GM21619 (cell line): Measurements from ENCODE around the gene ADIPOR2.
"Not testable (repeated sequence)": the region's sequence is repeated elsewhere in the genome, so short reads cannot be mapped to it uniquely, and the experiment has no call there.

Source experiments
- ATAC-seq: cut with Tn5 transposase; IDR thresholded peaks from one replicate; pipeline ENCODE4 v1.9.1; 2021; ENCODE audit not compliant: unreplicated experiment

The ADIPOR2 gene

GRCh38 chr12:1665366-1665765, 25.5 kb upstream of the ADIPOR2 start:
- no peak for ATAC-seq

GRCh38 chr12:1666215-1666614, 24.7 kb upstream of the ADIPOR2 start:
- ATAC-seq, result no peak

GRCh38 chr12:1666685-1667162, 24.1 kb upstream of the ADIPOR2 start:
- no peak for ATAC-seq

GRCh38 chr12:1668833-1669543, 21.9 kb upstream of the ADIPOR2 start:
- no peak for ATAC-seq

GRCh38 chr12:1670358-1671268, 20.3 kb upstream of the ADIPOR2 start:
- no peak for ATAC-seq

- no peak for ATAC-seq
Measured at GRCh38 chr12:1676043-1676442, 14.8 kb upstream of the ADIPOR2 start.

- ATAC-seq, result no peak
Measured at GRCh38 chr12:1680804-1681492, 9.9 kb upstream of the ADIPOR2 start.

- no peak for ATAC-seq
Measured at GRCh38 chr12:1681493-1681807, 9.4 kb upstream of the ADIPOR2 start.

- ATAC-seq, result no peak
Measured at GRCh38 chr12:1688086-1688710, 2.7 kb upstream of the ADIPOR2 start.

- peak; percentile 37 for ATAC-seq
Measured at GRCh38 chr12:1691123-1692007, 495 bp downstream of the ADIPOR2 start.

GRCh38 chr12:1692226-1692625, 1.4 kb downstream of the ADIPOR2 start:
- ATAC-seq, result no peak

- ATAC-seq, result no peak
Measured at GRCh38 chr12:1692895-1693610, 2.2 kb downstream of the ADIPOR2 start.

GRCh38 chr12:1695097-1695496, 4.2 kb downstream of the ADIPOR2 start:
- ATAC-seq, result not testable (repeated sequence)

- ATAC-seq, result no peak
Measured at GRCh38 chr12:1695886-1696670, 5.2 kb downstream of the ADIPOR2 start.

- no peak for ATAC-seq
Measured at GRCh38 chr12:1696800-1697199, 5.9 kb downstream of the ADIPOR2 start.

- ATAC-seq, result no peak
Measured at GRCh38 chr12:1697271-1697670, 6.4 kb downstream of the ADIPOR2 start.

GRCh38 chr12:1698720-1699119, 7.8 kb downstream of the ADIPOR2 start:
- no peak for ATAC-seq

GRCh38 chr12:1702713-1703112, 11.8 kb downstream of the ADIPOR2 start:
- no peak for ATAC-seq
